HFFc6 (cell line): ENCODE measurements around the gene OR8D1. TPM values are rescaled to one million over a fixed set of nuclear protein-coding genes. Genes with fewer than 3 reads are reported as not detected.

Source experiments
- DNase-seq: peaks from one replicate; pipeline ENCODE4 v3.0.0-alpha.2; 2018
- H3K27ac Mint-ChIP-seq: 2 replicates; pipeline ENCODE4 v1.8.0; 2020; ENCODE audit warnings: mild to moderate bottlenecking, mixed read lengths
- H3K27me3 Mint-ChIP-seq: 2 replicates; pipeline ENCODE4 v1.8.0; 2021; ENCODE audit warnings: mild to moderate bottlenecking, moderate library complexity, mixed read lengths; ENCODE audit not compliant: insufficient read depth
- H3K36me3 Mint-ChIP-seq: 2 replicates; pipeline ENCODE4 v1.8.0; 2021; ENCODE audit warnings: low read depth, mixed read lengths
- H3K4me1 Mint-ChIP-seq: 2 replicates; pipeline ENCODE4 v1.8.0; 2020; ENCODE audit warnings: low read depth, mixed read lengths
- H3K4me3 Mint-ChIP-seq: 2 replicates; pipeline ENCODE4 v1.8.0; 2020; ENCODE audit warnings: mild to moderate bottlenecking, moderate library complexity, mixed read lengths
- H3K9me3 Mint-ChIP-seq: 2 replicates; pipeline ENCODE4 v1.8.0; 2020; ENCODE audit warnings: mild to moderate bottlenecking, mixed read lengths
- CTCF ChIP-seq: fragments of 200-600 bp; sonication (generic); IDR thresholded peaks from 2 replicates; pipeline ENCODE4 v1.5.0; 2021; ENCODE audit warnings: antibody characterized with exemption, mild to moderate bottlenecking
- long read RNA-seq: library from polyadenylated mRNA; unstranded; transcript quantifications from one replicate; pipeline ENCODE4 v2.0.0, GENCODE V29; 2019
- total RNA-seq, 6 experiments: library from RNA; stranded (reverse); fragmentation: NEBNext Ultra II Directional; extraction: Animal tissue kit (Norgen Biotek cat#: 25700); gene quantifications; 2 replicates in 1 of 6; 3 replicates in 5 of 6; pipeline ENCODE4 v1.2.3, GENCODE V29; 2021

The OR8D1 gene
- not detected for total RNA-seq
- long read RNA-seq = 0 reads

- Mint-ChIP-seq H3K27me3 (no peaks in the 10 kb centered on the region), H3K4me3 (no peak within 1 kb of the TSS), H3K9me3 (peaks cover 48% of the 10 kb centered on the region), H3K36me3 (no peaks in the 10 kb centered on the region), H3K4me1 (no peaks in the 10 kb centered on the region), H3K27ac (no peak within 1 kb of the TSS)
- TF ChIP-seq CTCF = no peak
- no peak for DNase-seq
These were observed at the start of gene OR8D1 for GRCh38 chr11:124313849-124314248. OR8D1 (minus strand) TSS chr11:124313949; CDS start chr11:124310766, 3,183 bp downstream.

- H3K27me3 Mint-ChIP-seq = 0 out of 2 replicates have a peak, but pooled peaks cover 1% of the 10 kb centered on the region
- H3K27ac Mint-ChIP-seq = no peak overlapping the region
- H3K4me1 Mint-ChIP-seq = no peaks in the 10 kb centered on the region
- H3K4me3 Mint-ChIP-seq = no peak overlapping the region
- H3K36me3 Mint-ChIP-seq = no peaks in the 10 kb centered on the region
- peaks cover 32% of the 10 kb centered on the region for H3K9me3 Mint-ChIP-seq
- DNase-seq = no peak
- no peak for TF ChIP-seq CTCF
These were observed 45.8 kb upstream of the OR8D1 start for GRCh38 chr11:124359566-124359965.

- Mint-ChIP-seq H3K27me3 (no peaks in the 10 kb centered on the region), H3K27ac (no peak overlapping the region), H3K9me3 (peaks cover 43% of the 10 kb centered on the region), H3K4me1 (no peaks in the 10 kb centered on the region), H3K36me3 (no peaks in the 10 kb centered on the region), H3K4me3 (no peak overlapping the region)
- no peak for DNase-seq
- TF ChIP-seq CTCF = no peak
These were observed 32.7 kb upstream of the OR8D1 start for GRCh38 chr11:124346311-124346955.

GRCh38 chr11:124344346-124344745, 30.6 kb upstream of the OR8D1 start:
- DNase-seq = no peak
- TF ChIP-seq CTCF = no peak
- Mint-ChIP-seq H3K27me3 (no peaks in the 10 kb centered on the region), H3K9me3 (peaks cover 38% of the 10 kb centered on the region), H3K4me3 (no peak overlapping the region), H3K36me3 (no peaks in the 10 kb centered on the region), H3K27ac (no peak overlapping the region), H3K4me1 (no peaks in the 10 kb centered on the region)

GRCh38 chr11:124340142-124340447, 26.3 kb upstream of the OR8D1 start:
- Mint-ChIP-seq H3K4me1 (no peaks in the 10 kb centered on the region), H3K27ac (no peak overlapping the region), H3K9me3 (peaks cover 33% of the 10 kb centered on the region), H3K27me3 (no peaks in the 10 kb centered on the region), H3K36me3 (no peaks in the 10 kb centered on the region), H3K4me3 (no peak overlapping the region)
- no peak for TF ChIP-seq CTCF
- DNase-seq = no peak
